ENCODE results near the gene FGFBP2.

DNA sequence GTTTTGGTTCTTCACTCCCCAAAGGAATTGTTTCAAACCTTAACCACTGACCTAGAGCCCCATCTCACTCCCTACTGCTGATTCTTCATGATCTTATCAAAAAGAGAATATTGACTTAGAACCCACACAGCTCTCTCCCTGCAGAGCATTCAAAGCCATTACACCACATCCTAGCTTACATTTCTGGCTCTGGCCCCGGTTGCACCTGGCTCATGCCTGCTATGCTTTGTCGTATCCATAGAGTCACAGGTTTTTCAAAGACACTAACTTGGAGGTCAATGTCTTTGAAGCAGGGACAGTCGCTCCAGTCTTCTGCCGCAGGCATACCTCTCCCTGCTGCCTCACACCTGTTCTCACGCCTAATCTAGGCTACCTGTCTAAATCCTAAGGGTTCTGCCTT lies 42.7 kb upstream of the FGFBP2 start:
- TF ChIP-seq, protein P1, sequence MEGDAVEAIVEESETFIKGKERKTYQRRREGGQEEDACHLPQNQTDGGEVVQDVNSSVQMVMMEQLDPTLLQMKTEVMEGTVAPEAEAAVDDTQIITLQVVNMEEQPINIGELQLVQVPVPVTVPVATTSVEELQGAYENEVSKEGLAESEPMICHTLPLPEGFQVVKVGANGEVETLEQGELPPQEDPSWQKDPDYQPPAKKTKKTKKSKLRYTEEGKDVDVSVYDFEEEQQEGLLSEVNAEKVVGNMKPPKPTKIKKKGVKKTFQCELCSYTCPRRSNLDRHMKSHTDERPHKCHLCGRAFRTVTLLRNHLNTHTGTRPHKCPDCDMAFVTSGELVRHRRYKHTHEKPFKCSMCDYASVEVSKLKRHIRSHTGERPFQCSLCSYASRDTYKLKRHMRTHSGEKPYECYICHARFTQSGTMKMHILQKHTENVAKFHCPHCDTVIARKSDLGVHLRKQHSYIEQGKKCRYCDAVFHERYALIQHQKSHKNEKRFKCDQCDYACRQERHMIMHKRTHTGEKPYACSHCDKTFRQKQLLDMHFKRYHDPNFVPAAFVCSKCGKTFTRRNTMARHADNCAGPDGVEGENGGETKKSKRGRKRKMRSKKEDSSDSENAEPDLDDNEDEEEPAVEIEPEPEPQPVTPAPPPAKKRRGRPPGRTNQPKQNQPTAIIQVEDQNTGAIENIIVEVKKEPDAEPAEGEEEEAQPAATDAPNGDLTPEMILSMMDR (IDR thresholded peaks at IDR 0.05) = no peak
- no peak for TF ChIP-seq POLR2A (IDR thresholded peaks at IDR 0.05)
